Hepatocyte (in vitro differentiated cells): ENCODE data around the gene WTIP.

Experiments
- EZH2 ChIP-seq: fragments of 200-600 bp; sonication (generic); IDR thresholded peaks from 2 replicates; pipeline ENCODE4 v1.6.1; 2016; ENCODE audit warnings: antibody characterized with exemption, mild to moderate bottlenecking, borderline replicate concordance
- EZH2phosphoT487 ChIP-seq: fragments of 200-600 bp; sonication (generic); IDR thresholded peaks from one replicate; pipeline ENCODE4 v1.6.1; 2018; ENCODE audit warnings: antibody characterized with exemption, mild to moderate bottlenecking, low read depth, moderate library complexity; ENCODE audit not compliant: unreplicated experiment, severe bottlenecking
- TF ChIP-seq, protein P1 (sequence below): fragments of 200-600 bp; sonication (generic); IDR thresholded peaks from 2 replicates; pipeline ENCODE4 v1.5.1; 2016; ENCODE audit warnings: antibody characterized with exemption, mild to moderate bottlenecking; ENCODE audit not compliant: poor library complexity

DNA sequence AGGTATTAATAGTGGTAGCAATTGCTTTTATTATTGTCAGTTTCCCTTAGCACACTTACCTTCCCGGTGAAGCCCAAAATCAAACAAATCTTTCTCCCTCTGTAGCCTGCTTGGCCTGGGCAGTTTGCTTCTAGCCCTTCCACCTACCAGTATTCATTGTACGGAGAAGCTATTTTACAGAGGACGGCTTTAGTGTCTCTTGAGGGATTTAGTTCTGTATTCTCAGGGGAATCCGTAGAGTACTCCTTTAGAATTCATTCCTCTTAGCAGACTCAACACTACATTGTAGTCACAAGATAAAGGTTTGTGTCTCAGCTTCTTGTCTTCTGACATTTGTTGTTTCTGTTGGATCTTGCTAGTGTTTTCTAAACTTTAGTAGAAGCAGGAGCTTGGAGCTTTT, 24.1 kb upstream of the WTIP start:
- TF ChIP-seq, protein P1, sequence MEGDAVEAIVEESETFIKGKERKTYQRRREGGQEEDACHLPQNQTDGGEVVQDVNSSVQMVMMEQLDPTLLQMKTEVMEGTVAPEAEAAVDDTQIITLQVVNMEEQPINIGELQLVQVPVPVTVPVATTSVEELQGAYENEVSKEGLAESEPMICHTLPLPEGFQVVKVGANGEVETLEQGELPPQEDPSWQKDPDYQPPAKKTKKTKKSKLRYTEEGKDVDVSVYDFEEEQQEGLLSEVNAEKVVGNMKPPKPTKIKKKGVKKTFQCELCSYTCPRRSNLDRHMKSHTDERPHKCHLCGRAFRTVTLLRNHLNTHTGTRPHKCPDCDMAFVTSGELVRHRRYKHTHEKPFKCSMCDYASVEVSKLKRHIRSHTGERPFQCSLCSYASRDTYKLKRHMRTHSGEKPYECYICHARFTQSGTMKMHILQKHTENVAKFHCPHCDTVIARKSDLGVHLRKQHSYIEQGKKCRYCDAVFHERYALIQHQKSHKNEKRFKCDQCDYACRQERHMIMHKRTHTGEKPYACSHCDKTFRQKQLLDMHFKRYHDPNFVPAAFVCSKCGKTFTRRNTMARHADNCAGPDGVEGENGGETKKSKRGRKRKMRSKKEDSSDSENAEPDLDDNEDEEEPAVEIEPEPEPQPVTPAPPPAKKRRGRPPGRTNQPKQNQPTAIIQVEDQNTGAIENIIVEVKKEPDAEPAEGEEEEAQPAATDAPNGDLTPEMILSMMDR: no peak
- no peak for TF ChIP-seq EZH2
- TF ChIP-seq EZH2phosphoT487: no peak
